ENCODE measurements around the gene COL4A2. TPM values are rescaled to one million over a fixed set of nuclear protein-coding genes. Genes with fewer than 3 reads are reported as not detected.

The COL4A2 gene
- total RNA-seq, 1 experiment from 2014 or later: 74.5 TPM

GRCh38 chr13:110358381-110358780 lies 51.3 kb downstream of the COL4A2 start:
- Histone ChIP-seq H3K9me3 (ENCODE audit: low read length) (no peaks in the 10 kb centered on the region), H3K36me3 (ENCODE audit: low read depth, low read length) (no peaks in the 10 kb centered on the region; the same call in 1 of the 2 replicates), H3K9ac (ENCODE audit: low read length) (no peak overlapping the region), H3K27me3 (ENCODE audit: low read length) (no peaks in the 10 kb centered on the region), H3K4me3 (ENCODE audit: low read length) (no peak overlapping the region), H2AFZ (ENCODE audit: low read length) (no peak overlapping the region), H3K4me1 (ENCODE audit: insufficient read depth, low read length) (peaks cover 10% of the 10 kb centered on the region; the same call in 1 of the 2 replicates), H4K20me1 (ENCODE audit: low read length) (no peaks in the 10 kb centered on the region), H3K9me2 (replicated peaks; ENCODE audit: low read length) (no peaks in the 10 kb centered on the region), H3F3A (ENCODE audit: low read length, unreplicated experiment) (no peaks in the 10 kb centered on the region), H3K4me2 (ENCODE audit: low read length) (no peak overlapping the region), H3K27ac (ENCODE audit: low read length) (no peak overlapping the region), H3K79me2 (ENCODE audit: low read length) (peaks cover under 1% of the 10 kb centered on the region; the same call in 1 of the 2 replicates)
- DNase-seq (no peak), ATAC-seq (no peak)
- no TSS peak for BruUV-seq (replicated peaks)
- POLR2A ChIA-PET (ENCODE audit: unreplicated experiment): no interaction called here
- TF ChIP-seq EZH2 (IDR thresholded peaks at IDR 0.05; ENCODE audit: low read length, unreplicated experiment) (no peak), EZH2phosphoT487 (IDR thresholded peaks at IDR 0.05; ENCODE audit: borderline replicate concordance, low read length) (no peak), CTCF (conservative IDR thresholded peaks at IDR 0.05; ENCODE audit: low read depth, low read length) (no peak)
- CTCF ChIA-PET: no interaction called here
- intact Hi-C loops (cut with micrococcal nuclease): no loop called here

DNA sequence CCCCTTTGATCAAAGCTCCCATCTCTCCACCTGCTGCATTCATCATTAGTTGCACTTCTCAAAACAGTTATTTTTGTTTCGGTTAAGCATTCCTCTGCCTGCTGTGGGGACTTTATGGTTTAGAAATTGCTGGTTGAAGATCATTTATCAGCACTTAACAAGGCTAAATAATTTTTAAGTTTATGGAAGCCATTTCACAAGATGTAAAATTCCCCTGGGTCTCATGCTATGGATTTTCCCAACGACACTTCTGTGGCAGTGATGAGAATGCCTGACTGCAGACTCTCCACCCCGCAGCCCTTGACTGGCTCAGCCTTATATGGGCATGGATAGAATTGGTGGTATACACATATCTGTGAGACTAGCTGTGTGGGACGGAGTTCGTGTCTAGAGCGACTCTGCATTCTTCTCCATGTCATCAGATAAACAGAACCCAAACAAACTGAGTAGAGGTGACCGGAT lies 52.8 kb downstream of the COL4A2 start:
- no peaks in the 10 kb centered on the region for H3K4me1 ChIP-seq (ENCODE audit: insufficient read depth, low read length)
- H3K9ac ChIP-seq (ENCODE audit: low read length): no peak overlapping the region
- no peaks in the 10 kb centered on the region for H3K9me3 ChIP-seq (ENCODE audit: low read length)
- no peaks in the 10 kb centered on the region for H4K20me1 ChIP-seq (ENCODE audit: low read length)
- no peaks in the 10 kb centered on the region for H3K27me3 ChIP-seq (ENCODE audit: low read length)
- no TSS peak for BruUV-seq (replicated peaks)
- TF ChIP-seq CTCF (conservative IDR thresholded peaks at IDR 0.05; ENCODE audit: low read depth, low read length) (no peak), EZH2phosphoT487 (IDR thresholded peaks at IDR 0.05; ENCODE audit: borderline replicate concordance, low read length) (no peak), EZH2 (IDR thresholded peaks at IDR 0.05; ENCODE audit: low read length, unreplicated experiment) (no peak)
- no peaks in the 10 kb centered on the region for H3F3A ChIP-seq (ENCODE audit: low read length, unreplicated experiment)
- ATAC-seq (no peak), DNase-seq (no peak)
- H2AFZ ChIP-seq (ENCODE audit: low read length): no peak overlapping the region
- H3K4me2 ChIP-seq (ENCODE audit: low read length): no peak overlapping the region
- H3K27ac ChIP-seq (ENCODE audit: low read length): no peak overlapping the region
- no peaks in the 10 kb centered on the region for H3K79me2 ChIP-seq (ENCODE audit: low read length)
- H3K9me2 ChIP-seq (replicated peaks; ENCODE audit: low read length): no peaks in the 10 kb centered on the region
- no peak overlapping the region for H3K4me3 ChIP-seq (ENCODE audit: low read length)
- H3K36me3 ChIP-seq (ENCODE audit: low read depth, low read length): no peaks in the 10 kb centered on the region; the same call in 1 of the 2 replicates
- POLR2A ChIA-PET (ENCODE audit: unreplicated experiment): no interaction called here
- CTCF ChIA-PET: no interaction called here
- intact Hi-C loops (cut with micrococcal nuclease): no loop called here

DNA sequence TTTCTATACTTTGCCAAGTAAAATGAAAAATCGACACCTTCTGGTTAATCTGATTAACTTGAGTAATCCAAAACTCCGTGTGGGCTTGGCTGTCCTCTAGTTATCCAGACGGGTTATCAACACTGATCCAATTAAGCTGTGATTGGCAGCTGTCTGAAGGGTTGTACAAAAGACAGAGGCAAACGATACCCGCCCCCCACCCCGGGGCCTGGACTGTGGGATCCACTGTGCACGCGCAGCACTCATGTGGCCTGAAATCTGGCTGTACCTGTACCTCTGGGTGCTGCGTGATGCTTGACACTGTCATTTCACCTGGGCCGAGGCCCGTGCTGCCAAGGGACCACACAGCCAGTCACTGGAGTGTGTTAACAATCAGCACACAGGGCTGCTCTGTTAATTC lies 53.5 kb downstream of the COL4A2 start:
- ATAC-seq: no peak
- Histone ChIP-seq H3K79me2 (ENCODE audit: low read length) (no peaks in the 10 kb centered on the region), H3F3A (ENCODE audit: low read length, unreplicated experiment) (no peaks in the 10 kb centered on the region), H3K9me3 (ENCODE audit: low read length) (no peaks in the 10 kb centered on the region), H2AFZ (ENCODE audit: low read length) (no peak overlapping the region), H3K27me3 (ENCODE audit: low read length) (no peaks in the 10 kb centered on the region), H3K9ac (ENCODE audit: low read length) (no peak overlapping the region), H3K4me3 (ENCODE audit: low read length) (no peak overlapping the region), H3K4me1 (ENCODE audit: insufficient read depth, low read length) (no peaks in the 10 kb centered on the region), H3K36me3 (ENCODE audit: low read depth, low read length) (no peaks in the 10 kb centered on the region; the same call in 1 of the 2 replicates), H3K4me2 (ENCODE audit: low read length) (no peak overlapping the region), H4K20me1 (ENCODE audit: low read length) (no peaks in the 10 kb centered on the region), H3K27ac (ENCODE audit: low read length) (no peak overlapping the region), H3K9me2 (replicated peaks; ENCODE audit: low read length) (no peaks in the 10 kb centered on the region)
- ChIA-PET CTCF (no interaction called here), POLR2A (ENCODE audit: unreplicated experiment) (no interaction called here)
- no peak for DNase-seq
- intact Hi-C loops (cut with micrococcal nuclease): no loop called here
- TF ChIP-seq EZH2 (IDR thresholded peaks at IDR 0.05; ENCODE audit: low read length, unreplicated experiment) (no peak), EZH2phosphoT487 (IDR thresholded peaks at IDR 0.05; ENCODE audit: borderline replicate concordance, low read length) (no peak), CTCF (conservative IDR thresholded peaks at IDR 0.05; ENCODE audit: low read depth, low read length) (no peak)
- no TSS peak for BruUV-seq (replicated peaks)
